SU-DHL-6 (cell line): ENCODE data around the gene OR6J1.
"Not testable (repeated sequence)": the region's sequence is repeated elsewhere in the genome, so short reads cannot be mapped to it uniquely, and the experiment has no call there.

Experiments
- H2AFZ ChIP-seq: fragments of 200-600 bp; sonication (generic); 2 replicates; pipeline ENCODE4 v1.6.1; 2014; ENCODE audit warnings: low read depth, mild to moderate bottlenecking, moderate library complexity, mixed read lengths, antibody characterized with exemption, low read length; ENCODE audit not compliant: severe bottlenecking
- H3F3A ChIP-seq: fragments of 200-600 bp; shearing (Covaris generic); 2 replicates; pipeline ENCODE4 v1.6.0; 2016; ENCODE audit warnings: antibody characterized with exemption, mild to moderate bottlenecking; ENCODE audit not compliant: insufficient read depth
- H3K27ac ChIP-seq: fragments of 200-600 bp; sonication (generic); 2 replicates; pipeline ENCODE4 v1.5.1; 2016; ENCODE audit warnings: low read depth, mild to moderate bottlenecking, low read length, moderate library complexity, mixed read lengths
- H3K27me3 ChIP-seq: fragments of 200-600 bp; sonication (generic), shearing (Covaris generic); 2 replicates; pipeline ENCODE4 v1.6.0; 2014; ENCODE audit warnings: mild to moderate bottlenecking, low read length
- H3K36me3 ChIP-seq: fragments of 200-600 bp; sonication (generic); 2 replicates; pipeline ENCODE4 v1.6.1; 2014; ENCODE audit warnings: mild to moderate bottlenecking, low read length, mixed read lengths
- H3K4me2 ChIP-seq: fragments of 300-600, 200-600 bp; shearing (Covaris generic), sonication (generic); 2 replicates; pipeline ENCODE4 v1.6.0; 2014; ENCODE audit warnings: low read length, low read depth, mild to moderate bottlenecking; ENCODE audit not compliant: poor library complexity, severe bottlenecking
- H3K4me3 ChIP-seq: fragments of 200-600 bp; sonication (generic); 2 replicates; pipeline ENCODE4 v1.5.1; 2014; ENCODE audit warnings: antibody characterized with exemption, low read length, mild to moderate bottlenecking, mixed read lengths; ENCODE audit not compliant: insufficient read depth, poor library complexity, severe bottlenecking
- H3K79me2 ChIP-seq: fragments of 200-600 bp; sonication (generic); 2 replicates; pipeline ENCODE4 v1.6.1; 2014; ENCODE audit warnings: mild to moderate bottlenecking, low read length, moderate library complexity; ENCODE audit not compliant: insufficient read depth
- H3K9ac ChIP-seq: fragments of 200-600 bp; sonication (generic); 2 replicates; pipeline ENCODE4 v1.7.0; 2014; ENCODE audit warnings: mild to moderate bottlenecking, low read length
- H3K9me2 ChIP-seq: fragments of 200-600 bp; sonication (generic); replicated peaks from 2 replicates; pipeline ENCODE4 v1.6.1; 2014; ENCODE audit warnings: low read length; ENCODE audit not compliant: insufficient read depth
- H3K9me3 ChIP-seq: fragments of 200-600 bp; sonication (generic); 2 replicates; pipeline ENCODE4 v1.6.1; 2014; ENCODE audit warnings: low read length, mixed read lengths; ENCODE audit not compliant: insufficient read depth
- H4K20me1 ChIP-seq: fragments of 200-600 bp; sonication (generic); 2 replicates; pipeline ENCODE4 v1.6.1; 2014; ENCODE audit warnings: low read depth, mild to moderate bottlenecking, antibody characterized with exemption, low read length, moderate library complexity, mixed read lengths
- EZH2phosphoT487 ChIP-seq: fragments of 200-600 bp; sonication (generic), shearing (Covaris generic); conservative IDR thresholded peaks from 2 replicates; pipeline ENCODE4 v1.6.1; 2018; ENCODE audit warnings: mild to moderate bottlenecking, antibody characterized with exemption, low read length, moderate library complexity, mixed read lengths
- TF ChIP-seq, protein P1 (sequence below): fragments of 200-600 bp; sonication (generic); IDR thresholded peaks from one replicate; pipeline ENCODE4 v1.5.1; 2017; ENCODE audit warnings: antibody characterized with exemption, mild to moderate bottlenecking, low read length, moderate library complexity; ENCODE audit not compliant: insufficient read depth, poor library complexity, severe bottlenecking

OR6J1 gene

DNA sequence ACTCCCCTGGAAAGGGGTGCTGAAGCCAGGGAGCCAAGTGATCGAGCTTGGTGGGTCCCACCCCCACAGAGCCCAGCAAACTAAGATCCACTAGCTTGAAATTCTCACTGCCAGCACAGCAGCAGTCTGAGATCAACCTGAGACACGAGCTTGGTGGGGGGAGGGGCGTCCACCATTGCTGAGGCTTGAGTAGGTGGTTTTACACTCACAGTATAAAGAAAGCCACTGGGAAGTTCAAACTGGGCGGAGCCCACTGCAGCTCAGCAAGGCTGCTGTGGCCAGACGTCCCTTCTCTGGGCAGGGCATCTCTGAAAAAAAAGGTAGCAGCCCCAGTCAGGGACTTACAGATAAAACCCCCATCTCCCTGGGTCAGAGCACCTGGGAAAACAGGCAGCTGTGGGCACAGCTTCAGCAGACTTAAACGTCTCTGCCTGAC, 42.0 kb upstream of the OR6J1 start:
- H3K9ac ChIP-seq, H3K9me3 ChIP-seq, H3K27me3 ChIP-seq, H3K79me2 ChIP-seq, H3K4me2 ChIP-seq, H3K27ac ChIP-seq, H4K20me1 ChIP-seq, H3K4me3 ChIP-seq, H3K9me2 ChIP-seq, H2AFZ ChIP-seq, H3K36me3 ChIP-seq, H3F3A ChIP-seq: not testable (repeated sequence)

DNA sequence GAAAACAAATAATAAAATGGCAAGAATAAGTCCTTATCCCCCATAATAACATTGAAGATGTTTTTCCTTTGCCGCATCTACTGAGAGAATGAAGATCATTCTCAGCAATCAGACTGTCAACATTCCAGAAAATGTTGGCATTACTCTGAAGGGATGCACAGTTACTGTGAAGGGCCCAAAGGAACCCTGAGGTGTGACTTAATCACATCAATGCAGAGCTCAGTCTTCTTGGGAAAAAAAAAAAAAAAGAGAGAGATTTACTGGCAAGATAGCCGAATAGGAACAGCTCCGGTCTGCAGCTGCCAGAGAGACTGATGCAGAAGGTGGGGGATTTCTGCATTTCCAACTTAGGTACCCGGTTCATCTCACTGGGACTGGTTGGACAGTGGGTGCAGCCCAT, 41.3 kb upstream of the OR6J1 start:
- no peaks in the 10 kb centered on the region for H3K9me3 ChIP-seq
- no peak overlapping the region for H3K4me3 ChIP-seq
- H3K27ac ChIP-seq, result no peak overlapping the region
- no peak overlapping the region for H3K9ac ChIP-seq
- H3K79me2 ChIP-seq, result no peaks in the 10 kb centered on the region
- TF ChIP-seq, protein P1, sequence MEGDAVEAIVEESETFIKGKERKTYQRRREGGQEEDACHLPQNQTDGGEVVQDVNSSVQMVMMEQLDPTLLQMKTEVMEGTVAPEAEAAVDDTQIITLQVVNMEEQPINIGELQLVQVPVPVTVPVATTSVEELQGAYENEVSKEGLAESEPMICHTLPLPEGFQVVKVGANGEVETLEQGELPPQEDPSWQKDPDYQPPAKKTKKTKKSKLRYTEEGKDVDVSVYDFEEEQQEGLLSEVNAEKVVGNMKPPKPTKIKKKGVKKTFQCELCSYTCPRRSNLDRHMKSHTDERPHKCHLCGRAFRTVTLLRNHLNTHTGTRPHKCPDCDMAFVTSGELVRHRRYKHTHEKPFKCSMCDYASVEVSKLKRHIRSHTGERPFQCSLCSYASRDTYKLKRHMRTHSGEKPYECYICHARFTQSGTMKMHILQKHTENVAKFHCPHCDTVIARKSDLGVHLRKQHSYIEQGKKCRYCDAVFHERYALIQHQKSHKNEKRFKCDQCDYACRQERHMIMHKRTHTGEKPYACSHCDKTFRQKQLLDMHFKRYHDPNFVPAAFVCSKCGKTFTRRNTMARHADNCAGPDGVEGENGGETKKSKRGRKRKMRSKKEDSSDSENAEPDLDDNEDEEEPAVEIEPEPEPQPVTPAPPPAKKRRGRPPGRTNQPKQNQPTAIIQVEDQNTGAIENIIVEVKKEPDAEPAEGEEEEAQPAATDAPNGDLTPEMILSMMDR, result no peak
- TF ChIP-seq EZH2phosphoT487, result no peak
- no peaks in the 10 kb centered on the region for H3K36me3 ChIP-seq
- no peaks in the 10 kb centered on the region for H3K9me2 ChIP-seq
- no peak overlapping the region for H3K4me2 ChIP-seq
- no peak overlapping the region for H2AFZ ChIP-seq
- no peaks in the 10 kb centered on the region for H3F3A ChIP-seq
- H3K27me3 ChIP-seq, result no peaks in the 10 kb centered on the region
- H4K20me1 ChIP-seq, result no peaks in the 10 kb centered on the region

DNA sequence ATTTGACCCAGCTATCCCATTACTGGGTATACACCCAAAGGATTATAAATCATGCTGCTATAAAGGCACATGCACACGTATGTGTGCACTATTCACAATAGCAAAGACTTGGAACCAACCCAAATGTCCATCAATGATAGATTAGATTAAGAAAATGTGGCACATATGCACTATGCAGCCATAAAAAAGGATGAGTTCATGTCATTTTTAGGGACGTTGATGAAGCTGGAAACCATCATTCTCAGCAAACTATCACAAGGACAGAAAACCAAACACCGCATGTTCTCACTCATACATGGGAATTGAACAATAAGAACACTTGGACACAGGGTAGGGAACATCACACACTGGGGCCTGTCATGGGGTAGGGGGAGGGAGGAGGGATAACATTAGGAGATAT, 39.3 kb upstream of the OR6J1 start:
- not testable (repeated sequence) for H3K79me2 ChIP-seq, H3K9me3 ChIP-seq, H3F3A ChIP-seq, H3K36me3 ChIP-seq, H3K9ac ChIP-seq, H3K27me3 ChIP-seq, H2AFZ ChIP-seq, H4K20me1 ChIP-seq, H3K27ac ChIP-seq, H3K9me2 ChIP-seq, H3K4me3 ChIP-seq, H3K4me2 ChIP-seq

DNA sequence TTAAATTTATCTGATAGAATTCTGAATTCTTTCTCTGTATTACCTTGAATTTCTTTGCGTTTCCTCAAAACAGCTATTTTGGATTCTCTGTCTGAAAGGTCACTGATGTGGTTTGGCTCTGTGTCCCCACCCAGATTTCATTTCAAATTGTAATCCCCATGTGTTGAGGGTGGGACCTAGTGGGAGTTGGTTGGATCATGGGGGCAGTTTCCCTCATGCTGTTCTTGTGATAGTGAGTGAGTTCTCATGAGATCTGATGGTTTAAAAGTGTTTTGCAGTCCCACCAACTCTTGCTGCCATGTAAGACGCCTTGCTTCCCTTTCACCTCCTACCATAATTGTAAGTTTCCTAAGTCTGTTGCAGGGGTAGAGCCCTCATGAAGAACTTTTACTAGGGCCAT, 34.1 kb upstream of the OR6J1 start:
- H2AFZ ChIP-seq, result no peak overlapping the region
- no peaks in the 10 kb centered on the region for H3K9me2 ChIP-seq
- no peaks in the 10 kb centered on the region for H3K36me3 ChIP-seq
- H3K79me2 ChIP-seq, result no peaks in the 10 kb centered on the region
- H3K9ac ChIP-seq, result no peak overlapping the region
- no peaks in the 10 kb centered on the region for H4K20me1 ChIP-seq
- no peaks in the 10 kb centered on the region for H3K9me3 ChIP-seq
- no peak for TF ChIP-seq EZH2phosphoT487
- TF ChIP-seq, protein P1, result no peak
- no peak overlapping the region for H3K27ac ChIP-seq
- no peaks in the 10 kb centered on the region for H3F3A ChIP-seq
- no peak overlapping the region for H3K4me2 ChIP-seq
- H3K4me3 ChIP-seq, result no peak overlapping the region
- no peaks in the 10 kb centered on the region for H3K27me3 ChIP-seq

DNA sequence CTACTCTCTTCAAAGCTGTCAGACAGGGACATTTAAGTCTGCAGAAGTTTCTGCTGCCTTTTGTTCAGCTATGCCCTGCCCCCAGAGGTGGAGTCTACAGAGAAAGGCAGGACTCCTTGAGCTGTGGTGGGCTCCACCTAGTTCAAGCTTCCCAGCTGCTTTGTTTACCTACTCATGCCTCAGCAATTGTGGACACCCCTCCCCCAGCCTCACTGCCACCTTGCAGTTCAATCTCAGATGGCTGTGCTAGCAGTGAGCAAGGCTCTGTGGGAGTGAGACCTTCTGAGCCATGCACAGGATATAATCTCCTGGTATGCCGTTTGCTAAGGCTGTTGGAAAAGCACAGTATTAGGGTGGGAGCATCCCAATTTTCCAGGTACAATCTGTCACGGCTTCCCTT, 33.4 kb upstream of the OR6J1 start:
- H3K9me2 ChIP-seq, H3K9ac ChIP-seq, H2AFZ ChIP-seq, H3K4me3 ChIP-seq, H3K27ac ChIP-seq, H3K79me2 ChIP-seq, H3K4me2 ChIP-seq, H4K20me1 ChIP-seq, H3K27me3 ChIP-seq, H3K9me3 ChIP-seq, H3K36me3 ChIP-seq, H3F3A ChIP-seq: not testable (repeated sequence)
